GM18507 (cell line): ENCODE measurements around the gene LGALS3.

Source experiments
- DNase-seq: peaks from one replicate; pipeline ENCODE4 v3.0.0; 2011; ENCODE audit warnings: low read depth; ENCODE audit not compliant: insufficient read length; ENCODE audit errors: extremely low spot score
- FAIRE-seq: peaks from 2 replicates; lab custom pipeline; 2011; peaks lifted over from hg19 to GRCh38; lab: Jason Lieb, UNC

Gene LGALS3

GRCh38 chr14:55128386-55129085 lies 516 bp upstream of the LGALS3 start:
- FAIRE-seq (no peak), DNase-seq (no peak)

- peak; percentile 26 for FAIRE-seq
- DNase-seq = peak; percentile 40
Observed at GRCh38 chr14:55129428-55130195, 560 bp downstream of the LGALS3 start.

- FAIRE-seq (no peak), DNase-seq (no peak)
Observed at GRCh38 chr14:55130196-55130550, 1.1 kb downstream of the LGALS3 start.

GRCh38 chr14:55131370-55132137 lies 2.5 kb downstream of the LGALS3 start:
- FAIRE-seq = no peak
- no peak for DNase-seq

GRCh38 chr14:55133416-55133815 lies 4.4 kb downstream of the LGALS3 start:
- DNase-seq (no peak), FAIRE-seq (no peak)

DNA sequence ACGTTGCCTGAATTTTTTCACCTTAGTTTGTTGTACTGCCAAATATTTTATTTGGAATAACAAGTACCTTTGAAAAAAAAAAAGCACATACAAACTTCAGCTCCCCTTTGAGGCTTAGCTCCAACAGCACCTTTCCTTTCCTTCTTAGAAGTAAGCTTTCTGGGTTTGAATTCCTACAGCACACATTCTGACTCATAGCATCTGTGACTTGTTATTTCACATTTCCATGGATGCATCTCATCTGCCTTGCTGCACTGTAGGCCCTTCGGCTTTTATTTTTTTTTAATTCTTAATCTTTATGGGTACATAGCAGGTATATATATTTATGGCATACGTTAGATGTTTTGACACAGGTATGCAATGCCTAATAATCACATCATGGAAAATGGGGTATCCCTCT lies 7.2 kb downstream of the LGALS3 start:
- no peak for DNase-seq
- no peak for FAIRE-seq

DNA sequence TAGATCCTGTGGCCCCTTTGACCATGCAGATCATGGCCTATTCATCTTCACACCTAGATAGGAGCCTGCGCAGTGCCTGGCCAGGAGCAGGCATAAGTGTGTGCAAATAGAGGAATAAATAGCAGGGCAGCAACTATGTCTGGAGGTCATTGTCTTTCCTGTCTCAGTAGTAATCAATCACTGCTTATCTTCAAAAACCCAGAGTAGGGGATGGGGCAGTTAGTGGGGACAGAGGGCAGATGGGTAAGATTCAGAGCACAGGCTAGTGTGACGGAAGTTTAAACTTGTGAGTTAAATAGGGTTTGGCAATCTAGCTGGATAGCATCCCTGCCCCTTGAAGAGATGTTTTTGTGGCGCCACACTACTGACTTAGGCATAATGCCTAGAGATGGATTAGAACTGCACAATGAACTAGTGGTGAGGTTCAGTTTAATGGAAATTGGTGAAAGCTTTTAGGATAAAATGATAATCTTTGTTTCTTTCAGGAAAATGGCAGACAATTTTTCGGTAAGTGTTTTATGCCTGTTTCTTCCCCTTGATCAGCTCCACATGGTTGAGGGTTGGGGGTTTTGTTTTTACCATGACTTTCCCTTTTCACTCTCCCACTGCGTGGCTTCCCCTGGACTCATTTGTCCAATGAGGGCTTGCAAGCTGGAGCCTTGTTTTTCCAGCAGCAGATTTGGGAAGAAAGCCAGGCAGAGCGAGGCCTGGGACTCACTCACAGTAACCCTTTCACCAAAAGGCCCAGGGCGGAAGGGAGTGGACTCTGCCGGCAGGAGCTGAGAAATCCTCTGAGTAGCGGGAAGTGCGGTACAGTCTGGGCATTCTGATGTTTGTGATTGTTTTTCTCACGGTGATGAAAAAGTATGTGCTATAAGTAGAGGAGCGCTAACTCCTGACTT lies 8.1 kb downstream of the LGALS3 start:
- DNase-seq = no peak
- FAIRE-seq = no peak

GRCh38 chr14:55138091-55138490 lies 9.0 kb downstream of the LGALS3 start:
- no peak for FAIRE-seq
- DNase-seq = no peak

DNA sequence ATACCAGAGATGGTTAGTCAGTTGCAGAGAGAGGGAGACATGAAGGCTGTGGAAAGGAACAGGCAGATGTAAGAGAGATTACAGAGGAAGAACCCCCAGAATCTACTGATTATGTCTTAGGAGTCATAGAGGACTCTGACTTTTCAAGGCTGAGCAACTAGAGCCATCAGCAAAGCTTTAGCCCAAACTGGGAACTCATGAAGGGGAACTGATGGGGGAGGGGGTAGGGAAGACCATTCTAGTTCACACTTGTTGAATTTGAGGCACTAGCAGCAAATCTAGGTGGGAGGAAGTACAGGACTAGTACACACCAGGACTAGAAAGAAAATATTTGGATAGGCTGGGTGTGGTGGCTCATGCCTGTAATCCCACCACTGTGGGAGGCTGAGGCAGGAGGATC lies 10.1 kb downstream of the LGALS3 start:
- no peak for FAIRE-seq
- no peak for DNase-seq

GRCh38 chr14:55139696-55140509 lies 10.9 kb downstream of the LGALS3 start:
- FAIRE-seq (no peak), DNase-seq (no peak)

GRCh38 chr14:55141825-55142224 lies 12.8 kb downstream of the LGALS3 start:
- no peak for FAIRE-seq
- DNase-seq = no peak

GRCh38 chr14:55142466-55142865 lies 13.4 kb downstream of the LGALS3 start:
- DNase-seq = no peak
- FAIRE-seq = no peak

- FAIRE-seq (no peak), DNase-seq (no peak)
Observed at GRCh38 chr14:55146425-55146824, 17.4 kb downstream of the LGALS3 start.

- DNase-seq (no peak), FAIRE-seq (no peak)
Observed at GRCh38 chr14:55151601-55152000, 22.5 kb downstream of the LGALS3 start.

DNA sequence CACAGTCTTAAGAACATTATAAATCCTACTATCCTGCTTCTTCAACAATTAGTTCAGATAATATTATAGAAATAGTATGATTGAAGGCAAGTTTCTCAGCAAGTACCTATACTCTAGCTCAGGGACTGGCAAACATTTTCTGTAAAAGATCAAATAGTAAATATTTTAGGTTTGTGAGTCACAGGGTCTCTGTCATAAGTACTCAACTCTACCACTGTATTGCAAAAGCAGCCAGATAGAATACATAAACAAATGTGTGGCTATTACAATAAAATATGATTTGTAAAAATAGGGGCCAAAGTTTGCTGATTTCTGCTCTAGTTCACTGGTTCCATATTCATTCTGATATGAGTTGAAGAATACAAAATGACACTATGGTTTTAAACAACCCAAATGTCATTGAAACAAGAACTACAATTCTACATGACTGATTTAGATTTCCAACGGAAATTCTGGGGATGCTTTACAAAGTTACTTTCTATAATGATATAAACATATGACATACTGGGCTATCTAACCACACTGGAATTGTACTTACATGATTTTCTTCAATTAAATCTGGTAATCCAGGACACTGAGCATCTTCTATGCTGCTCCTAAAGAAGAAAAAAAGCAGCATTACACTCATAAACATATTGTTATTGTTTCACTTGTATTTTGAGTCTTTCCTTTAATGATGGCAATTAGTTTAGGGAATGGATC lies 23.2 kb downstream of the LGALS3 start:
- FAIRE-seq (no peak), DNase-seq (no peak)

DNA sequence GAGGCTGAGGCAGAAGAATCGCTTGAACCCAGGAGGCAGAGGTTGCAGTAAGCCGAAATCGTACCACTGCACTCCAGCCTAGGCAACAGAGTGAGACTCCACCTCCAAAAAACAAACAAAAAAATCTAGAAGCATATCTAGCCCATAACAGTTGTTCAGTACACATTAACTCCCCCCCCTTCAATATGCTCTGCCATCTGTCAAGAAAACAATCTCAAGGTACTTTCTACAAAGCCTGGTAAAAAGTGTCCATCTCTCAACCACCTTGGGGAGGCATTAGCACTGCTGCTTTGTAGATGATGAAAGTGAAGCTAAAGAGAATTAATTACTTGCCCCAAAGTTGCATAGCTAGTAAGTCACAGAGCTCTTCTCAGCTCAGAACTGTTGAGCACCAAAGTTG lies 24.9 kb downstream of the LGALS3 start:
- FAIRE-seq = no peak

GRCh38 chr14:55157080-55157479 lies 28.0 kb downstream of the LGALS3 start:
- FAIRE-seq = no peak
- DNase-seq = no peak

More for the DNA sequence above, 24.9 kb downstream of the LGALS3 start:
- no peak for DNase-seq

DNA sequence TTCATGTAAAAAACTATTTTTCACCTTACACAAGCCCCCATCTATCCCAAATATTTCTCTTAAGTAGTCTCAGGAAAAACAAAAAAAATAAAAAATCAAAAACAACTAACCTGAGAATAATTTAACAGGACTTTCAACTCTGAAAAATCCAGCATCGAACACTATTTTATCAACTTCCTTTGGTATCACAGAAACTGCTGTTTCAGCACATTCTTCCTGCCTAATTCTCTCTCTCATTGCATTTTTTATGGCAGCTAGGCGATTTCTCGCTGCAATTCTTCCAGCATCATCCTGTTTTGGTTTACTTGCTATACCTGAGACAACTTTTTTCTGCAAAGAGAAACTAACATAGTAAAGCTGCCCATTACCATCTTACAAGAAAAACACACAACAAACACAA lies 29.4 kb downstream of the LGALS3 start:
- DNase-seq (no peak), FAIRE-seq (peak; percentile 12)
